GM23338 (cell line): ENCODE measurements around the gene SLC9A1. TPM values are rescaled to one million over a fixed set of nuclear protein-coding genes. Genes with fewer than 3 reads are reported as not detected.

ENCODE experiments used
- CTCF ChIP-seq, 2 experiments: fragments of 200-600 bp in 1 of 2; sonication (generic) in 1 of 2; conservative IDR thresholded peaks; 2 replicates each; pipeline versions ENCODE4 v1.5.1 to v1.6.1; 2016 to 2017; ENCODE audit warnings: antibody characterized with exemption in 2 of 2, low read depth in 2 of 2, mild to moderate bottlenecking in 2 of 2, moderate library complexity in 1 of 2
- EZH2phosphoT487 ChIP-seq: fragments of 200-600 bp; sonication (generic); IDR thresholded peaks from one replicate; pipeline ENCODE4 v1.8.1; 2018; ENCODE audit warnings: antibody characterized with exemption; ENCODE audit not compliant: unreplicated experiment
- NANOG ChIP-seq: IDR thresholded peaks from 2 replicates; pipeline ENCODE4 v1.6.1; 2016; ENCODE audit warnings: antibody characterized with exemption, borderline replicate concordance
- ZNF114 ChIP-seq: fragments of 250-450 bp; sonication (Bioruptor Pico); IDR thresholded peaks from 2 replicates; pipeline ENCODE4 v1.5.0; 2020; ENCODE audit warnings: mild to moderate bottlenecking, moderate library complexity
- ZNF331 ChIP-seq: fragments of 250-450 bp; sonication (Bioruptor Pico); IDR thresholded peaks from 2 replicates; pipeline ENCODE4 v1.5.0; 2020; ENCODE audit warnings: low read depth, mild to moderate bottlenecking, moderate library complexity
- polyA plus RNA-seq: library from polyadenylated mRNA; unstranded; fragments of >200 nt; fragmentation: Nextera tagmentation; extraction: Ambion mirVana; gene quantifications from 2 replicates; pipeline ENCODE4 v1.2.1, GENCODE V29; 2016
- total RNA-seq: library from RNA; depleted of rRNA; stranded (reverse); fragments of >200 nt; shearing (Covaris generic); gene quantifications from 2 replicates; pipeline ENCODE4 v1.2.3, GENCODE V29; 2014
- TF ChIP-seq, protein P1 (sequence below): fragments of 250-450 bp; sonication (Bioruptor Pico); IDR thresholded peaks from 2 replicates; pipeline ENCODE4 v1.5.0; 2020; ENCODE audit warnings: mild to moderate bottlenecking, moderate library complexity
- TF ChIP-seq, protein P2 (sequence below): IDR thresholded peaks from 2 replicates; pipeline ENCODE4 v1.6.1; 2016; ENCODE audit warnings: antibody characterized with exemption

SLC9A1 gene
- total and polyA plus RNA-seq, 2 experiments from 2014 or later: 10.4 to 22.3 TPM

DNA sequence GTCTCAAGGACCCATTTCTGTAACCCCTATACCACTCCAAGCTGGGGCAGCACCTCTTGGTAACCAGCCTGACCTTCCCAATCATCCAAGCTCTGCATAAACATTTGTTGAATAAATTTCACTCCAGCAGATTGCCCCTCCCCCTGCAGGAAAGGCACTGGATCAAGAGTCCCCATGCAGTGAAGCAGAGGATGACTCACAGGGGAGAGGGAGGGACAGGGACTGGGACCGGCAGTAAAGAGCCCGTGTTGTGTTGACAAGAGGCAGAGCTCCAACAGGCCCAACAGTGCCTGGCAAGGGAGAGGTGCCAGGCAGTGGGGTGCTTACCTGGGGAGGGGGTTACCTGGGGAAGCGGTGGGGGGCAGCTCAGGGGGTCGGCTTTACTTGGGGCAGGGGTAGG lies 32.3 kb downstream of the SLC9A1 start (continued):
- TF ChIP-seq, protein P1, sequence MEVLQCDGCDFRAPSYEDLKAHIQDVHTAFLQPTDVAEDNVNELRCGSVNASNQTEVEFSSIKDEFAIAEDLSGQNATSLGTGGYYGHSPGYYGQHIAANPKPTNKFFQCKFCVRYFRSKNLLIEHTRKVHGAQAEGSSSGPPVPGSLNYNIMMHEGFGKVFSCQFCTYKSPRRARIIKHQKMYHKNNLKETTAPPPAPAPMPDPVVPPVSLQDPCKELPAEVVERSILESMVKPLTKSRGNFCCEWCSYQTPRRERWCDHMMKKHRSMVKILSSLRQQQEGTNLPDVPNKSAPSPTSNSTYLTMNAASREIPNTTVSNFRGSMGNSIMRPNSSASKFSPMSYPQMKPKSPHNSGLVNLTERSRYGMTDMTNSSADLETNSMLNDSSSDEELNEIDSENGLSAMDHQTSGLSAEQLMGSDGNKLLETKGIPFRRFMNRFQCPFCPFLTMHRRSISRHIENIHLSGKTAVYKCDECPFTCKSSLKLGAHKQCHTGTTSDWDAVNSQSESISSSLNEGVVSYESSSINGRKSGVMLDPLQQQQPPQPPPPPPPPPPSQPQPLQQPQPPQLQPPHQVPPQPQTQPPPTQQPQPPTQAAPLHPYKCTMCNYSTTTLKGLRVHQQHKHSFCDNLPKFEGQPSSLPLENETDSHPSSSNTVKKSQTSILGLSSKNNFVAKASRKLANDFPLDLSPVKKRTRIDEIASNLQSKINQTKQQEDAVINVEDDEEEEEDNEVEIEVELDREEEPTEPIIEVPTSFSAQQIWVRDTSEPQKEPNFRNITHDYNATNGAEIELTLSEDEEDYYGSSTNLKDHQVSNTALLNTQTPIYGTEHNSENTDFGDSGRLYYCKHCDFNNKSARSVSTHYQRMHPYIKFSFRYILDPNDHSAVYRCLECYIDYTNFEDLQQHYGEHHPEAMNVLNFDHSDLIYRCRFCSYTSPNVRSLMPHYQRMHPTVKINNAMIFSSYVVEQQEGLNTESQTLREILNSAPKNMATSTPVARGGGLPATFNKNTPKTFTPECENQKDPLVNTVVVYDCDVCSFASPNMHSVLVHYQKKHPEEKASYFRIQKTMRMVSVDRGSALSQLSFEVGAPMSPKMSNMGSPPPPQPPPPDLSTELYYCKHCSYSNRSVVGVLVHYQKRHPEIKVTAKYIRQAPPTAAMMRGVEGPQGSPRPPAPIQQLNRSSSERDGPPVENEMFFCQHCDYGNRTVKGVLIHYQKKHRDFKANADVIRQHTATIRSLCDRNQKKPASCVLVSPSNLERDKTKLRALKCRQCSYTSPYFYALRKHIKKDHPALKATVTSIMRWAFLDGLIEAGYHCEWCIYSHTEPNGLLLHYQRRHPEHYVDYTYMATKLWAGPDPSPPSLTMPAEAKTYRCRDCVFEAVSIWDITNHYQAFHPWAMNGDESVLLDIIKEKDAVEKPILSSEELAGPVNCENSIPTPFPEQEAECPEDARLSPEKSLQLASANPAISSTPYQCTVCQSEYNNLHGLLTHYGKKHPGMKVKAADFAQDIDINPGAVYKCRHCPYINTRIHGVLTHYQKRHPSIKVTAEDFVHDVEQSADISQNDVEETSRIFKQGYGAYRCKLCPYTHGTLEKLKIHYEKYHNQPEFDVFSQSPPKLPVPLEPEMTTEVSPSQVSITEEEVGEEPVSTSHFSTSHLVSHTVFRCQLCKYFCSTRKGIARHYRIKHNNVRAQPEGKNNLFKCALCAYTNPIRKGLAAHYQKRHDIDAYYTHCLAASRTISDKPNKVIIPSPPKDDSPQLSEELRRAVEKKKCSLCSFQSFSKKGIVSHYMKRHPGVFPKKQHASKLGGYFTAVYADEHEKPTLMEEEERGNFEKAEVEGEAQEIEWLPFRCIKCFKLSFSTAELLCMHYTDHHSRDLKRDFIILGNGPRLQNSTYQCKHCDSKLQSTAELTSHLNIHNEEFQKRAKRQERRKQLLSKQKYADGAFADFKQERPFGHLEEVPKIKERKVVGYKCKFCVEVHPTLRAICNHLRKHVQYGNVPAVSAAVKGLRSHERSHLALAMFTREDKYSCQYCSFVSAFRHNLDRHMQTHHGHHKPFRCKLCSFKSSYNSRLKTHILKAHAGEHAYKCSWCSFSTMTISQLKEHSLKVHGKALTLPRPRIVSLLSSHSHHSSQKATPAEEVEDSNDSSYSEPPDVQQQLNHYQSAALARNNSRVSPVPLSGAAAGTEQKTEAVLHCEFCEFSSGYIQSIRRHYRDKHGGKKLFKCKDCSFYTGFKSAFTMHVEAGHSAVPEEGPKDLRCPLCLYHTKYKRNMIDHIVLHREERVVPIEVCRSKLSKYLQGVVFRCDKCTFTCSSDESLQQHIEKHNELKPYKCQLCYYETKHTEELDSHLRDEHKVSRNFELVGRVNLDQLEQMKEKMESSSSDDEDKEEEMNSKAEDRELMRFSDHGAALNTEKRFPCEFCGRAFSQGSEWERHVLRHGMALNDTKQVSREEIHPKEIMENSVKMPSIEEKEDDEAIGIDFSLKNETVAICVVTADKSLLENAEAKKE: no peak
- TF ChIP-seq EZH2phosphoT487 (no peak), CTCF (conservative IDR thresholded peaks at IDR 0.05; ENCODE audit: low read depth in 2 of 2) (no peak), NANOG (no peak), ZNF331 (CRISPR knock-in tag) (no peak), ZNF114 (CRISPR knock-in tag) (no peak)
- TF ChIP-seq, protein P2, sequence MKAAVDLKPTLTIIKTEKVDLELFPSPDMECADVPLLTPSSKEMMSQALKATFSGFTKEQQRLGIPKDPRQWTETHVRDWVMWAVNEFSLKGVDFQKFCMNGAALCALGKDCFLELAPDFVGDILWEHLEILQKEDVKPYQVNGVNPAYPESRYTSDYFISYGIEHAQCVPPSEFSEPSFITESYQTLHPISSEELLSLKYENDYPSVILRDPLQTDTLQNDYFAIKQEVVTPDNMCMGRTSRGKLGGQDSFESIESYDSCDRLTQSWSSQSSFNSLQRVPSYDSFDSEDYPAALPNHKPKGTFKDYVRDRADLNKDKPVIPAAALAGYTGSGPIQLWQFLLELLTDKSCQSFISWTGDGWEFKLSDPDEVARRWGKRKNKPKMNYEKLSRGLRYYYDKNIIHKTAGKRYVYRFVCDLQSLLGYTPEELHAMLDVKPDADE: no peak
